ENCODE data around the gene FAM98B.

DNA sequence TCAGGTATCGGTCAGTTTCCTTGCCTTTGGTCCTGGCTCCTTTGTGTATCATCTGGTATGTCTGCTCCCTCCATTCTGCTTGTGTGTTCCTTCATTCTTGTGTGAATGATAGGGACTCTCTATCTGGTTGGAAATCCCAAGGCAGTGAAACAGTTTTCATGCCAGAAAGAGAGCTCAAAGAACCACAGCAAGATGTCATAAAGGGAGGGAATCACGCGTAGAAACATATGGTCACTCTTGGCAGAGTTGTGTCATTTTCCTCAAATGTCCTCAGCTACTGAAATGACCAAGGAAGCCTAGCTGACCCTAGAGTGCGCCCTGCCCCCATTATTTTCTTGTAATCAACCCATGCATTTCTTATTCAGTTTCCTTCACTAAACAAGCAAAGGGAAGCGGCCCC lies 62.7 kb downstream of the FAM98B start:
- TF ChIP-seq, protein P1, sequence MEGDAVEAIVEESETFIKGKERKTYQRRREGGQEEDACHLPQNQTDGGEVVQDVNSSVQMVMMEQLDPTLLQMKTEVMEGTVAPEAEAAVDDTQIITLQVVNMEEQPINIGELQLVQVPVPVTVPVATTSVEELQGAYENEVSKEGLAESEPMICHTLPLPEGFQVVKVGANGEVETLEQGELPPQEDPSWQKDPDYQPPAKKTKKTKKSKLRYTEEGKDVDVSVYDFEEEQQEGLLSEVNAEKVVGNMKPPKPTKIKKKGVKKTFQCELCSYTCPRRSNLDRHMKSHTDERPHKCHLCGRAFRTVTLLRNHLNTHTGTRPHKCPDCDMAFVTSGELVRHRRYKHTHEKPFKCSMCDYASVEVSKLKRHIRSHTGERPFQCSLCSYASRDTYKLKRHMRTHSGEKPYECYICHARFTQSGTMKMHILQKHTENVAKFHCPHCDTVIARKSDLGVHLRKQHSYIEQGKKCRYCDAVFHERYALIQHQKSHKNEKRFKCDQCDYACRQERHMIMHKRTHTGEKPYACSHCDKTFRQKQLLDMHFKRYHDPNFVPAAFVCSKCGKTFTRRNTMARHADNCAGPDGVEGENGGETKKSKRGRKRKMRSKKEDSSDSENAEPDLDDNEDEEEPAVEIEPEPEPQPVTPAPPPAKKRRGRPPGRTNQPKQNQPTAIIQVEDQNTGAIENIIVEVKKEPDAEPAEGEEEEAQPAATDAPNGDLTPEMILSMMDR (tag by site-specific recombination; IDR thresholded peaks at IDR 0.05), result no peak
- TF ChIP-seq ZNF830 (tag by site-specific recombination; IDR thresholded peaks at IDR 0.05; ENCODE audit: low read depth), result no peak
- TF ChIP-seq, protein P2, sequence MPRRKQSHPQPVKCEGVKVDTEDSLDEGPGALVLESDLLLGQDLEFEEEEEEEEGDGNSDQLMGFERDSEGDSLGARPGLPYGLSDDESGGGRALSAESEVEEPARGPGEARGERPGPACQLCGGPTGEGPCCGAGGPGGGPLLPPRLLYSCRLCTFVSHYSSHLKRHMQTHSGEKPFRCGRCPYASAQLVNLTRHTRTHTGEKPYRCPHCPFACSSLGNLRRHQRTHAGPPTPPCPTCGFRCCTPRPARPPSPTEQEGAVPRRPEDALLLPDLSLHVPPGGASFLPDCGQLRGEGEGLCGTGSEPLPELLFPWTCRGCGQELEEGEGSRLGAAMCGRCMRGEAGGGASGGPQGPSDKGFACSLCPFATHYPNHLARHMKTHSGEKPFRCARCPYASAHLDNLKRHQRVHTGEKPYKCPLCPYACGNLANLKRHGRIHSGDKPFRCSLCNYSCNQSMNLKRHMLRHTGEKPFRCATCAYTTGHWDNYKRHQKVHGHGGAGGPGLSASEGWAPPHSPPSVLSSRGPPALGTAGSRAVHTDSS (tag by site-specific recombination; IDR thresholded peaks at IDR 0.05), result no peak
- TF ChIP-seq, protein P3, sequence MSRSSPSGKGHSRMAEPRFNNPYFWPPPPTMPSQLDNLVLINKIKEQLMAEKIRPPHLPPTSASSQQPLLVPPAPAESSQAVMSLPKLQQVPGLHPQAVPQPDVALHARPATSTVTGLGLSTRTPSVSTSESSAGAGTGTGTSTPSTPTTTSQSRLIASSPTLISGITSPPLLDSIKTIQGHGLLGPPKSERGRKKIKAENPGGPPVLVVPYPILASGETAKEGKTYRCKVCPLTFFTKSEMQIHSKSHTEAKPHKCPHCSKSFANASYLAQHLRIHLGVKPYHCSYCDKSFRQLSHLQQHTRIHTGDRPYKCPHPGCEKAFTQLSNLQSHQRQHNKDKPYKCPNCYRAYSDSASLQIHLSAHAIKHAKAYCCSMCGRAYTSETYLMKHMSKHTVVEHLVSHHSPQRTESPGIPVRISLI (tag by site-specific recombination; IDR thresholded peaks at IDR 0.05), result no peak
- TF ChIP-seq, protein P4, sequence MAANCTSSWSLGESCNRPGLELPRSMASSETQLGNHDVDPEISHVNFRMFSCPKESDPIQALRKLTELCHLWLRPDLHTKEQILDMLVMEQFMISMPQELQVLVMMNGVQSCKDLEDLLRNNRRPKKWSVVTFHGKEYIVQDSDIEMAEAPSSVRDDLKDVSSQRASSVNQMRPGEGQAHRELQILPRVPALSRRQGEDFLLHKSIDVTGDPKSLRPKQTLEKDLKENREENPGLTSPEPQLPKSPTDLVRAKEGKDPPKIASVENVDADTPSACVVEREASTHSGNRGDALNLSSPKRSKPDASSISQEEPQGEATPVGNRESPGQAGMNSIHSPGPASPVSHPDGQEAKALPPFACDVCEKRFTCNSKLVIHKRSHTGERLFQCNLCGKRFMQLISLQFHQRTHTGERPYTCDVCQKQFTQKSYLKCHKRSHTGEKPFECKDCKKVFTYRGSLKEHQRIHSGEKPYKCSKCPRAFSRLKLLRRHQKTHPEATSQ (tag by site-specific recombination; IDR thresholded peaks at IDR 0.05), result no peak
